Upper lobe of left lung (tissue), 4 donors: ENCODE measurements around the gene ADCY4.

Source experiments
- EP300 ChIP-seq, 4 donors: sonication (generic); formaldehyde crosslinking; IDR thresholded peaks; one replicate each; pipeline ENCODE4 v1.5.1; 2017; ENCODE audit warnings: antibody characterized with exemption in 4 of 4, control low read depth in 2 of 4
- POLR2AphosphoS5 ChIP-seq, 2 donors: sonication (generic); formaldehyde crosslinking; IDR thresholded peaks; one replicate each; pipeline ENCODE4 v1.5.1; 2017; ENCODE audit warnings: antibody characterized with exemption in 2 of 2
- TF ChIP-seq, protein P1 (sequence below), 6 experiments: fragments of 450-650 bp in 4 of 6; fragments of 200-600 bp in 2 of 6; sonication (generic) in 2 of 6; IDR thresholded peaks; one replicate each; pipeline ENCODE4 v1.5.1; 2016 to 2019; ENCODE audit warnings: antibody characterized with exemption in 6 of 6

DNA sequence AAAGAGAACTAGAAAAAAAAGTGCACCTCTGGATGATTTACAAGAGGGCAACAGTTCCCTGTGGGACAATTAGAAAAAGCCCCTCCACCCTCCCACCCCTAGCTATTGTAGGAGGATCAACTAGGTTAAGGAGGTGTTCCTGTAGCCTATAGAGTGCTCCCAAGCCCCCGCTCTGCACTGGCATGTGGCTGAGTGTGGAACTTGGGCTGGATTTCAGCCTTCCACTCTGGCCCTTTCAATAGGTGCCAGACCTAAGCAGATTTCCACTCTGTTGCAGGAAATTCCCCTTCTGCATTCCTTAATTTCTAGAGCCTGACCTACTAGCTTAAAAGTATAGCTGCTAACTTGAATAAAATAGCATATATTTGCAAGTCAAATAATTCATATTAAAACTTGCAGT is 35.9 kb upstream of the ADCY4 start:
- TF ChIP-seq, protein P1, sequence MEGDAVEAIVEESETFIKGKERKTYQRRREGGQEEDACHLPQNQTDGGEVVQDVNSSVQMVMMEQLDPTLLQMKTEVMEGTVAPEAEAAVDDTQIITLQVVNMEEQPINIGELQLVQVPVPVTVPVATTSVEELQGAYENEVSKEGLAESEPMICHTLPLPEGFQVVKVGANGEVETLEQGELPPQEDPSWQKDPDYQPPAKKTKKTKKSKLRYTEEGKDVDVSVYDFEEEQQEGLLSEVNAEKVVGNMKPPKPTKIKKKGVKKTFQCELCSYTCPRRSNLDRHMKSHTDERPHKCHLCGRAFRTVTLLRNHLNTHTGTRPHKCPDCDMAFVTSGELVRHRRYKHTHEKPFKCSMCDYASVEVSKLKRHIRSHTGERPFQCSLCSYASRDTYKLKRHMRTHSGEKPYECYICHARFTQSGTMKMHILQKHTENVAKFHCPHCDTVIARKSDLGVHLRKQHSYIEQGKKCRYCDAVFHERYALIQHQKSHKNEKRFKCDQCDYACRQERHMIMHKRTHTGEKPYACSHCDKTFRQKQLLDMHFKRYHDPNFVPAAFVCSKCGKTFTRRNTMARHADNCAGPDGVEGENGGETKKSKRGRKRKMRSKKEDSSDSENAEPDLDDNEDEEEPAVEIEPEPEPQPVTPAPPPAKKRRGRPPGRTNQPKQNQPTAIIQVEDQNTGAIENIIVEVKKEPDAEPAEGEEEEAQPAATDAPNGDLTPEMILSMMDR (IDR thresholded peaks at IDR 0.05): no peak
- TF ChIP-seq EP300 (IDR thresholded peaks at IDR 0.05) (no peak), POLR2AphosphoS5 (IDR thresholded peaks at IDR 0.05) (no peak)
